Ovary (tissue), 9 donors: ENCODE results near the gene SHISA8. TPM values are rescaled to one million over a fixed set of nuclear protein-coding genes. Genes with fewer than 3 reads are reported as not detected.

ENCODE experiments used
- DNase-seq, 5 donors: peaks; one replicate each; pipeline ENCODE4 v3.0.0-alpha.2; 2019 to 2020
- H3K27ac ChIP-seq, 2 donors: fragments of 200-600 bp; one replicate each; pipeline versions ENCODE4 v1.5.1 to v1.8.0; 2019 to 2022
- H3K27me3 ChIP-seq: fragments of 200-600 bp; one replicate; pipeline ENCODE4 v1.8.0; 2022
- H3K36me3 ChIP-seq: fragments of 200-600 bp; sonication (generic); one replicate; pipeline ENCODE4 v1.5.1; 2019
- H3K4me1 ChIP-seq: one replicate; pipeline ENCODE4 v1.8.1; 2013; ENCODE audit warnings: mild to moderate bottlenecking, moderate library complexity; ENCODE audit not compliant: insufficient read depth
- H3K4me3 ChIP-seq: fragments of 200-600 bp; sonication (generic); one replicate; pipeline ENCODE4 v1.5.1; 2017
- H3K9me3 ChIP-seq, 2 donors: fragments of 200-600 bp in 1 of 2; sonication (generic) in 1 of 2; one replicate each; pipeline versions ENCODE4 v1.5.1 to v1.8.1; 2013 to 2019; ENCODE audit warnings: mild to moderate bottlenecking in 1 of 2, moderate library complexity in 1 of 2
- CTCF ChIP-seq, 3 donors: fragments of 450-650 bp in 2 of 3; fragments of 200-600 bp in 1 of 3; IDR thresholded peaks; one replicate each; pipeline versions ENCODE4 v1.5.1 to v1.8.0; 2016 to 2022; ENCODE audit warnings: antibody characterized with exemption in 3 of 3, mild to moderate bottlenecking in 1 of 3
- EP300 ChIP-seq: sonication (generic); formaldehyde crosslinking; IDR thresholded peaks from one replicate; pipeline ENCODE4 v1.6.1; 2017; ENCODE audit warnings: antibody characterized with exemption
- POLR2A ChIP-seq: fragments of 450-650 bp; IDR thresholded peaks from one replicate; pipeline ENCODE4 v1.6.1; 2017; ENCODE audit warnings: antibody characterized with exemption, mild to moderate bottlenecking, moderate library complexity
- WGBS, 3 donors: extraction: QIAGEN DNeasy Blood & Tissue Kit in 1 of 3; methylation state at CpG; one replicate each; pipeline versions ENCODE4 v1.1.5 to v1.1.7; 2013 to 2017; 5-methylcytosine and 5-hydroxymethylcytosine counted together
- intact Hi-C, 4 donors: fragments of 100-400 bp; cut with DNase I; formaldehyde crosslinking; loops; one replicate each; pipeline versions ENCODE4 v1.11.0 to v1.15.1; 2022 to 2023
- polyA plus RNA-seq, 2 donors: library from polyadenylated mRNA; stranded (reverse); fragments of 200-250 nt in 1 of 2; fragments of 350-450 nt in 1 of 2; fragmentation: Illumina TruSeq in 1 of 2; extraction: RNeasy Lipid Tissue Mini Kit (QIAGEN cat#74804) in 1 of 2; gene quantifications; one replicate each; pipeline ENCODE4 v1.2.3, GENCODE V29; 2013 to 2014
- total RNA-seq, 7 donors: library from RNA; depleted of rRNA in 2 of 7; stranded (reverse); fragments of >200 nt in 2 of 7; fragmentation: NEBNext Ultra II Directional in 3 of 7; extraction: Animal tissue kit (Norgen Biotek cat#: 25700) in 3 of 7; gene quantifications; one replicate each; pipeline versions ENCODE4 v1.1.0 to v1.2.4, GENCODE V29; 2016 to 2023
- donor health status: DM: no; HTN: no; CAD: no; lungs with moderate emphysema.
- donor health status: DM: no; HTN: no; CAD: no.
- donor health status: Bipolar disorder and iron deficiency.
- donor health status: DM: yes; HTN: yes; CAD: no.
- donor health status: DM: no; HTN: no; CAD: no.
- donor health status: DM: yes; HTN: yes; CAD: no.

Gene SHISA8
- total and polyA plus RNA-seq, 9 donors: 0.46 TPM; not detected in 8

GRCh38 chr22:41902932-41903421 is 11.9 kb downstream of the SHISA8 start:
- Histone ChIP-seq H3K27ac (no peak overlapping the region), H3K4me3 (no peak overlapping the region), H3K36me3 (no peaks in the 10 kb centered on the region), H3K4me1 (no peaks in the 10 kb centered on the region), H3K27me3 (no peaks in the 10 kb centered on the region), H3K9me3 (no peaks in the 10 kb centered on the region)
- peak in 1 of 5 donors; percentile 46 for DNase-seq
- TF ChIP-seq CTCF (IDR thresholded peaks at IDR 0.05): no peak
- TF ChIP-seq POLR2A: no peak
- no peak for TF ChIP-seq EP300
- WGBS, 3 donors: 74 to 81% (median 79%) methylated on average over 15 of the region's 15 CpGs
- intact Hi-C loops: no loop called here

DNA sequence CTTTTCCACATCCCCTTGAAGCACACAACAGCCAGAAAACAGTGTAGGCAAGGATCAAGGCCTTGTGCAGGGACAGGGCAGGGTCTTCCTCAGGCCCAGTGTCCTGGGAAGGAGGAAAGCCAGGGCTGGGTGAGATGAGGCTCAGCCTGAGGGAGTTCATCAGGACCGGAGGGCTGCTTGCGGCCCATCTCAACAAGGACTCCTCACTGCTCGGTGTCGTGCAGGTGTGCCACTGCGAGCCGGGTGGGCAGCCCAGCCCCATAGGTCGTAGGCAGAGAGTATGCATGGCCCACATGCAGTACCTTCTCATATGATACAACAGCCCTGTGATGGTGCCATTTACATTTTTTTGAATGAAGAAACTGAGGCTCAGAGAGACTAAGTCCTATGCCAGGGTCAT is 12.9 kb downstream of the SHISA8 start:
- H3K4me1 ChIP-seq: no peaks in the 10 kb centered on the region
- 89 to 95% (median 90%) methylated on average over 7 of the region's 7 CpGs for WGBS, 3 donors
- no peak for DNase-seq
- H3K4me3 ChIP-seq: no peak overlapping the region
- H3K27me3 ChIP-seq: no peaks in the 10 kb centered on the region
- no peak overlapping the region for H3K27ac ChIP-seq
- TF ChIP-seq POLR2A (no peak), CTCF (IDR thresholded peaks at IDR 0.05) (no peak), EP300 (no peak)
- no peaks in the 10 kb centered on the region for H3K9me3 ChIP-seq
- H3K36me3 ChIP-seq: no peaks in the 10 kb centered on the region
- intact Hi-C loops: no loop called here

GRCh38 chr22:41900652-41901312 is 14.1 kb downstream of the SHISA8 start:
- Histone ChIP-seq H3K27me3 (no peaks in the 10 kb centered on the region), H3K27ac (no peak overlapping the region), H3K9me3 (no peaks in the 10 kb centered on the region), H3K36me3 (no peaks in the 10 kb centered on the region), H3K4me3 (no peak overlapping the region), H3K4me1 (no peaks in the 10 kb centered on the region)
- 93 to 96% (median 95%) methylated on average over 7 to 8 of the region's 8 CpGs for WGBS, 3 donors
- no peak for DNase-seq
- TF ChIP-seq EP300: no peak
- TF ChIP-seq CTCF (IDR thresholded peaks at IDR 0.05): no peak
- intact Hi-C loops: no loop called here

DNA sequence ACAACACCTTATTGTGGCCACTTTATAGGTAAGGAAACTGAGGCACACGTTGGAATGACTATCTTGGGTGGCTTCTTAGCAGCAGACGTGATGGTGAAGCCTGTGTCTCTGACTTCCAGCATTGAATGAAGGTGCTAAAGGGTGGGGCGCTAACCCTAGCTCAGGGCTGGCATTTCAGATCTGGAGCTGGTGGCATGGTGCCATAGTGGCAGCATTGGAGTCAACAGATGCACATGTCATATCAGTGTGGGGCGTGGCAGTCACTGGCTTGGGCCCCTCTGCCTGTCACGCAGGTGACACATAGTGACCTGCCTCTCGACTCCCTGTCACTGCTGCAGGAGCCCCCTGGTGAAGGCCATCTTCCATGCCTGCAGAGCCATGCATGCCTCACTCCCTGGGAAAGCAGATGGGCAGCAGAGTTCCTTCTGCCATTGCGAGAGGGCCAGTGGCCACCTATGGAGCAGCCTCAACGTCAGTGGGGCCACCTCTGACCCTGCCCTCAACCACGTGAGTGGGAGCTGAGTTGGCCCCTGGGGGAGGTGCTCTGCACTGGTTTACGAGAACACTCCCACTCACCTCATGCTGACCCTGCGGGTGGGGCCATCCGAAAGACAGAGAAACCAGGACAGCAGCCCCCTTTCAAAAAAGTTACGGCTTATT is 14.8 kb downstream of the SHISA8 start:
- Histone ChIP-seq H3K27me3 (no peaks in the 10 kb centered on the region), H3K27ac (no peak overlapping the region), H3K36me3 (no peaks in the 10 kb centered on the region), H3K4me1 (no peaks in the 10 kb centered on the region), H3K4me3 (no peak overlapping the region), H3K9me3 (no peaks in the 10 kb centered on the region)
- DNase-seq: no peak
- 74 to 83% (median 81%) methylated on average over 13 of the region's 13 CpGs for WGBS, 3 donors
- intact Hi-C loops: no loop called here
- TF ChIP-seq EP300 (no peak), CTCF (IDR thresholded peaks at IDR 0.05) (no peak), POLR2A (no peak)
